HepG2 (cell line): ENCODE results near the gene TH. TPM values are rescaled to one million over a fixed set of nuclear protein-coding genes. Genes with fewer than 3 reads are reported as not detected.
A peak's percentile ranks its signal among the peaks of the same experiment; 100 is the strongest.

ENCODE experiments used
- AGO2 ChIP-seq: fragments of 200-400 bp; formaldehyde crosslinking; optimal IDR thresholded peaks from 2 replicates; pipeline ENCODE3; 2017; ENCODE audit warnings: mild to moderate bottlenecking, low read depth, low read length, moderate library complexity
- KDM2A ChIP-seq: sonication (generic); formaldehyde crosslinking; IDR thresholded peaks from 2 replicates; pipeline ENCODE4 v1.4.0; 2020; ENCODE audit warnings: low read depth, missing genetic modification reagents, borderline replicate concordance
- SMARCC2 ChIP-seq: fragments of 450-650 bp; IDR thresholded peaks from 2 replicates; pipeline ENCODE4 v1.6.1; 2017; ENCODE audit warnings: antibody characterized with exemption, mild to moderate bottlenecking
- SRSF9 ChIP-seq: fragments of 200-400 bp; formaldehyde crosslinking; IDR thresholded peaks from 2 replicates; pipeline ENCODE4 v1.6.1; 2018; ENCODE audit warnings: borderline replicate concordance, mild to moderate bottlenecking, low read depth, low read length; ENCODE audit not compliant: insufficient read depth, poor library complexity, severe bottlenecking
- YY1 ChIP-seq: IDR thresholded peaks from 2 replicates; pipeline ENCODE4 v1.6.1; 2011; ENCODE audit warnings: low read length, low read depth, moderate library complexity, mild to moderate bottlenecking; ENCODE audit not compliant: insufficient read depth, insufficient replicate concordance
- ZFP36L1 ChIP-seq: sonication (generic); formaldehyde crosslinking; IDR thresholded peaks from 2 replicates; pipeline ENCODE4 v1.8.0; 2022; ENCODE audit warnings: mild to moderate bottlenecking, missing genetic modification reagents, moderate library complexity
- ZFP62 ChIP-seq: sonication (generic); formaldehyde crosslinking; IDR thresholded peaks from 2 replicates; pipeline ENCODE4 v1.4.0; 2020; ENCODE audit warnings: missing genetic modification reagents
- ZNF235 ChIP-seq: sonication (generic); formaldehyde crosslinking; IDR thresholded peaks from 2 replicates; pipeline ENCODE4 v1.8.1; 2023; ENCODE audit warnings: mild to moderate bottlenecking, missing genetic modification reagents, borderline replicate concordance
- ZNF350 ChIP-seq: sonication (generic); formaldehyde crosslinking; IDR thresholded peaks from 2 replicates; pipeline ENCODE4 v1.4.0; 2020; ENCODE audit warnings: mild to moderate bottlenecking, low read depth, missing genetic modification reagents, borderline replicate concordance
- ZNF562 ChIP-seq: sonication (generic); formaldehyde crosslinking; IDR thresholded peaks from 2 replicates; pipeline ENCODE4 v1.8.0; 2022; ENCODE audit warnings: missing genetic modification reagents, borderline replicate concordance
- ZNF773 ChIP-seq: sonication (generic); formaldehyde crosslinking; IDR thresholded peaks from 2 replicates; pipeline ENCODE4 v1.4.0; 2020; ENCODE audit warnings: missing genetic modification reagents, borderline replicate concordance
- ZSCAN20 ChIP-seq: sonication (generic); formaldehyde crosslinking; IDR thresholded peaks from 2 replicates; pipeline ENCODE4 v1.4.0; 2020; ENCODE audit warnings: missing genetic modification reagents, mild to moderate bottlenecking, borderline replicate concordance
- polyA plus RNA-seq, 8 experiments: library from polyadenylated mRNA; depleted of rRNA in 3 of 8; stranded (reverse) in 7 of 8; unstranded in 1 of 8; fragments of >200 nt; fragmentation: Illumina TruSeq in 4 of 8; extraction: Trizol in 4 of 8; gene quantifications; 2 replicates each; pipeline versions ENCODE4 v1.2.1 to v1.2.3, GENCODE V29; 2011 to 2016; ENCODE audit warnings: low read depth in 4 of 8, missing spikeins in 1 of 8, mixed read lengths in 1 of 8; ENCODE audit not compliant: insufficient read depth in 1 of 8
- total RNA-seq, 5 experiments: library from RNA; depleted of rRNA; stranded (reverse); fragments of >200 nt; fragmentation: Illumina TruSeq; extraction: Trizol; gene quantifications; 2 replicates each; pipeline ENCODE4 v1.2.3, GENCODE V29; 2016; ENCODE audit warnings: low read depth in 1 of 5
- TF ChIP-seq, protein P1 (sequence below): sonication (generic); formaldehyde crosslinking; IDR thresholded peaks from 2 replicates; pipeline ENCODE4 v1.4.0; 2020; ENCODE audit warnings: missing genetic modification reagents
- TF ChIP-seq, protein P2 (sequence below): sonication (generic); formaldehyde crosslinking; conservative IDR thresholded peaks from 2 replicates; pipeline ENCODE4 v1.8.1; 2023; ENCODE audit warnings: missing genetic modification reagents
- TF ChIP-seq, protein P3 (sequence below): sonication (generic); formaldehyde crosslinking; IDR thresholded peaks from 2 replicates; pipeline ENCODE4 v1.4.0; 2020; ENCODE audit warnings: mild to moderate bottlenecking, missing genetic modification reagents

TH gene
- total and polyA plus RNA-seq, 2 of the 13 experiments (the other 11 are each of a cell fraction or from before 2014, with no cell fraction given), result 0.36 TPM; not detected in 1

DNA sequence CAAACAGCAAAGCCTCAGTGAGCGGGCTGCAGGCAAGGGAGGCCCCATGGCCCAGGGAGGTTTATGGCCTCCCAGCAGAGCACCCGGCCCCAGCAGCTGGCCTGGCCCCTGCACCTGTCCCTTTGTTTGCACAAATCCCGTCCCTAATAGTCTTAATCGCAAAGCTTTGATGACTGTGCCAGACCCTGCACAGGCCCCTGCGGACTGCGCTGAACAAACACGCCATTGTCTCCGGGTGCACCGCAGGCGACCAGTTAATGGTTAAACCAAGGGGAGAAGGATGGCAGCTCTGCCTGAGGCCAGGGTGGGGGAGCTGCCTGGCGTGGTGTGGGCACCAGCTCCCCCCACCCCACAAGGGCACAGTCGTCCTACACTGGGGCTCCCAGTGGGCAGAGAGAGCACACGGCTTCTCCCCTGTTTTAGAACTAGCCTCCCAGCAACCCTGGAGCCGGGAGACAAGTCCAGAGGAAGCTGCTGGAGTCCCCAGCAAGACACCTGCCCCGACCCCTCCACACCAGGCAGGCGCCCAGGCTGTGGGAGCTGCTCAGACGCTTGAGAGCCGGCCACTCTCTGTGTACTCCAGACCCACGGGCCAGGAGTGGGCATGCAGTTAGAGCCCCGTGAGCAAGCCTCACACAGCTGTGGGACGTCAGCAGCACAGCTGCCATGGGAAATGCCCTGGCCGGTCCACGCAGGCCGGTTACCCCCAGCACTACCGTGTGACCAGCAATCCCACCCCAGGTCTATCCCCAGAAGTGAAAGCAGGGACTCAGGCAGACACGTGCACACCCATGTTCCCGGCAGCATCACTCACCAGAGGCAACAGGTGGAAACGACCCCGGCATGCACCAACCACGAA lies 39.7 kb upstream of the TH start (continued):
- TF ChIP-seq, protein P1, sequence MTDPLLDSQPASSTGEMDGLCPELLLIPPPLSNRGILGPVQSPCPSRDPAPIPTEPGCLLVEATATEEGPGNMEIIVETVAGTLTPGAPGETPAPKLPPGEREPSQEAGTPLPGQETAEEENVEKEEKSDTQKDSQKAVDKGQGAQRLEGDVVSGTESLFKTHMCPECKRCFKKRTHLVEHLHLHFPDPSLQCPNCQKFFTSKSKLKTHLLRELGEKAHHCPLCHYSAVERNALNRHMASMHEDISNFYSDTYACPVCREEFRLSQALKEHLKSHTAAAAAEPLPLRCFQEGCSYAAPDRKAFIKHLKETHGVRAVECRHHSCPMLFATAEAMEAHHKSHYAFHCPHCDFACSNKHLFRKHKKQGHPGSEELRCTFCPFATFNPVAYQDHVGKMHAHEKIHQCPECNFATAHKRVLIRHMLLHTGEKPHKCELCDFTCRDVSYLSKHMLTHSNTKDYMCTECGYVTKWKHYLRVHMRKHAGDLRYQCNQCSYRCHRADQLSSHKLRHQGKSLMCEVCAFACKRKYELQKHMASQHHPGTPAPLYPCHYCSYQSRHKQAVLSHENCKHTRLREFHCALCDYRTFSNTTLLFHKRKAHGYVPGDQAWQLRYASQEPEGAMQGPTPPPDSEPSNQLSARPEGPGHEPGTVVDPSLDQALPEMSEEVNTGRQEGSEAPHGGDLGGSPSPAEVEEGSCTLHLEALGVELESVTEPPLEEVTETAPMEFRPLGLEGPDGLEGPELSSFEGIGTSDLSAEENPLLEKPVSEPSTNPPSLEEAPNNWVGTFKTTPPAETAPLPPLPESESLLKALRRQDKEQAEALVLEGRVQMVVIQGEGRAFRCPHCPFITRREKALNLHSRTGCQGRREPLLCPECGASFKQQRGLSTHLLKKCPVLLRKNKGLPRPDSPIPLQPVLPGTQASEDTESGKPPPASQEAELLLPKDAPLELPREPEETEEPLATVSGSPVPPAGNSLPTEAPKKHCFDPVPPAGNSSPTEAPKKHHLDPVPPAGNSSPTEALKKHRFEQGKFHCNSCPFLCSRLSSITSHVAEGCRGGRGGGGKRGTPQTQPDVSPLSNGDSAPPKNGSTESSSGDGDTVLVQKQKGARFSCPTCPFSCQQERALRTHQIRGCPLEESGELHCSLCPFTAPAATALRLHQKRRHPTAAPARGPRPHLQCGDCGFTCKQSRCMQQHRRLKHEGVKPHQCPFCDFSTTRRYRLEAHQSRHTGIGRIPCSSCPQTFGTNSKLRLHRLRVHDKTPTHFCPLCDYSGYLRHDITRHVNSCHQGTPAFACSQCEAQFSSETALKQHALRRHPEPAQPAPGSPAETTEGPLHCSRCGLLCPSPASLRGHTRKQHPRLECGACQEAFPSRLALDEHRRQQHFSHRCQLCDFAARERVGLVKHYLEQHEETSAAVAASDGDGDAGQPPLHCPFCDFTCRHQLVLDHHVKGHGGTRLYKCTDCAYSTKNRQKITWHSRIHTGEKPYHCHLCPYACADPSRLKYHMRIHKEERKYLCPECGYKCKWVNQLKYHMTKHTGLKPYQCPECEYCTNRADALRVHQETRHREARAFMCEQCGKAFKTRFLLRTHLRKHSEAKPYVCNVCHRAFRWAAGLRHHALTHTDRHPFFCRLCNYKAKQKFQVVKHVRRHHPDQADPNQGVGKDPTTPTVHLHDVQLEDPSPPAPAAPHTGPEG, result no peak
- TF ChIP-seq ZNF235 (CRISPR knock-in tag) (no peak), ZSCAN20 (CRISPR knock-in tag) (0 out of 2 replicates have a peak, but pooled peaks have one; percentile 57), ZFP36L1 (CRISPR knock-in tag) (peak; percentile 88; the same call in 1 of the 2 replicates), ZFP62 (CRISPR knock-in tag) (no peak), ZNF350 (CRISPR knock-in tag) (peak; percentile 94), AGO2 (peak; percentile 89), SMARCC2 (no peak), ZNF773 (CRISPR knock-in tag) (no peak), KDM2A (peak; percentile 82), ZNF562 (no peak), YY1 (peak; percentile 71), SRSF9 (no peak)
- TF ChIP-seq, protein P2, sequence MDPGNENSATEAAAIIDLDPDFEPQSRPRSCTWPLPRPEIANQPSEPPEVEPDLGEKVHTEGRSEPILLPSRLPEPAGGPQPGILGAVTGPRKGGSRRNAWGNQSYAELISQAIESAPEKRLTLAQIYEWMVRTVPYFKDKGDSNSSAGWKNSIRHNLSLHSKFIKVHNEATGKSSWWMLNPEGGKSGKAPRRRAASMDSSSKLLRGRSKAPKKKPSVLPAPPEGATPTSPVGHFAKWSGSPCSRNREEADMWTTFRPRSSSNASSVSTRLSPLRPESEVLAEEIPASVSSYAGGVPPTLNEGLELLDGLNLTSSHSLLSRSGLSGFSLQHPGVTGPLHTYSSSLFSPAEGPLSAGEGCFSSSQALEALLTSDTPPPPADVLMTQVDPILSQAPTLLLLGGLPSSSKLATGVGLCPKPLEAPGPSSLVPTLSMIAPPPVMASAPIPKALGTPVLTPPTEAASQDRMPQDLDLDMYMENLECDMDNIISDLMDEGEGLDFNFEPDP (CRISPR knock-in tag), result no peak
- TF ChIP-seq, protein P3, sequence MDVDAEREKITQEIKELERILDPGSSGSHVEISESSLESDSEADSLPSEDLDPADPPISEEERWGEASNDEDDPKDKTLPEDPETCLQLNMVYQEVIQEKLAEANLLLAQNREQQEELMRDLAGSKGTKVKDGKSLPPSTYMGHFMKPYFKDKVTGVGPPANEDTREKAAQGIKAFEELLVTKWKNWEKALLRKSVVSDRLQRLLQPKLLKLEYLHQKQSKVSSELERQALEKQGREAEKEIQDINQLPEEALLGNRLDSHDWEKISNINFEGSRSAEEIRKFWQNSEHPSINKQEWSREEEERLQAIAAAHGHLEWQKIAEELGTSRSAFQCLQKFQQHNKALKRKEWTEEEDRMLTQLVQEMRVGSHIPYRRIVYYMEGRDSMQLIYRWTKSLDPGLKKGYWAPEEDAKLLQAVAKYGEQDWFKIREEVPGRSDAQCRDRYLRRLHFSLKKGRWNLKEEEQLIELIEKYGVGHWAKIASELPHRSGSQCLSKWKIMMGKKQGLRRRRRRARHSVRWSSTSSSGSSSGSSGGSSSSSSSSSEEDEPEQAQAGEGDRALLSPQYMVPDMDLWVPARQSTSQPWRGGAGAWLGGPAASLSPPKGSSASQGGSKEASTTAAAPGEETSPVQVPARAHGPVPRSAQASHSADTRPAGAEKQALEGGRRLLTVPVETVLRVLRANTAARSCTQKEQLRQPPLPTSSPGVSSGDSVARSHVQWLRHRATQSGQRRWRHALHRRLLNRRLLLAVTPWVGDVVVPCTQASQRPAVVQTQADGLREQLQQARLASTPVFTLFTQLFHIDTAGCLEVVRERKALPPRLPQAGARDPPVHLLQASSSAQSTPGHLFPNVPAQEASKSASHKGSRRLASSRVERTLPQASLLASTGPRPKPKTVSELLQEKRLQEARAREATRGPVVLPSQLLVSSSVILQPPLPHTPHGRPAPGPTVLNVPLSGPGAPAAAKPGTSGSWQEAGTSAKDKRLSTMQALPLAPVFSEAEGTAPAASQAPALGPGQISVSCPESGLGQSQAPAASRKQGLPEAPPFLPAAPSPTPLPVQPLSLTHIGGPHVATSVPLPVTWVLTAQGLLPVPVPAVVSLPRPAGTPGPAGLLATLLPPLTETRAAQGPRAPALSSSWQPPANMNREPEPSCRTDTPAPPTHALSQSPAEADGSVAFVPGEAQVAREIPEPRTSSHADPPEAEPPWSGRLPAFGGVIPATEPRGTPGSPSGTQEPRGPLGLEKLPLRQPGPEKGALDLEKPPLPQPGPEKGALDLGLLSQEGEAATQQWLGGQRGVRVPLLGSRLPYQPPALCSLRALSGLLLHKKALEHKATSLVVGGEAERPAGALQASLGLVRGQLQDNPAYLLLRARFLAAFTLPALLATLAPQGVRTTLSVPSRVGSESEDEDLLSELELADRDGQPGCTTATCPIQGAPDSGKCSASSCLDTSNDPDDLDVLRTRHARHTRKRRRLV (CRISPR knock-in tag), result no peak
